ENCODE measurements around the gene IVD.

Gene IVD

GRCh38 chr15:40467261-40467615, 61.6 kb downstream of the IVD start:
- H3K27ac ChIP-seq = peak overlapping the region in 2 of 21 experiments; percentile 16 to 34

GRCh38 chr15:40468898-40469331, 63.3 kb downstream of the IVD start:
- Histone ChIP-seq H3K4me3 (no peak overlapping the region), H3K27ac (no peak overlapping the region)

More at GRCh38 chr15:40467261-40467615, 61.6 kb downstream of the IVD start:
- H3K4me3 ChIP-seq = no peak overlapping the region

- Histone ChIP-seq H3K27ac (peak overlapping the region in 17 of 21 experiments; percentile 76 to 96 (median 91)), H3K4me3 (peak overlapping the region in 1 of 7 experiments; percentile 82)
Measured at GRCh38 chr15:40469776-40470390, 64.3 kb downstream of the IVD start.

GRCh38 chr15:40470423-40471104, 65.0 kb downstream of the IVD start, which contains the start of gene CHST14:
Gene CHST14, plus strand, starts transcription at chr15:40470984. Its CDS starts 230 bp downstream, at chr15:40471214.
- Histone ChIP-seq H3K4me3 (peak within 1 kb of the TSS; percentile 71 to 84 (median 76)), H3K27ac (peak within 1 kb of the TSS; percentile 57 to 96 (median 88))

Data from skin epidermis (tissue), 12 donors.